IPS-11a (cell line): Measurements from ENCODE around the gene KIF23.

ENCODE experiments used
- H3K4me3 ChIP-seq: one replicate; pipeline ENCODE4 v1.5.1; 2013; ENCODE audit warnings: low read depth, low read length, control low read depth

Gene KIF23

DNA sequence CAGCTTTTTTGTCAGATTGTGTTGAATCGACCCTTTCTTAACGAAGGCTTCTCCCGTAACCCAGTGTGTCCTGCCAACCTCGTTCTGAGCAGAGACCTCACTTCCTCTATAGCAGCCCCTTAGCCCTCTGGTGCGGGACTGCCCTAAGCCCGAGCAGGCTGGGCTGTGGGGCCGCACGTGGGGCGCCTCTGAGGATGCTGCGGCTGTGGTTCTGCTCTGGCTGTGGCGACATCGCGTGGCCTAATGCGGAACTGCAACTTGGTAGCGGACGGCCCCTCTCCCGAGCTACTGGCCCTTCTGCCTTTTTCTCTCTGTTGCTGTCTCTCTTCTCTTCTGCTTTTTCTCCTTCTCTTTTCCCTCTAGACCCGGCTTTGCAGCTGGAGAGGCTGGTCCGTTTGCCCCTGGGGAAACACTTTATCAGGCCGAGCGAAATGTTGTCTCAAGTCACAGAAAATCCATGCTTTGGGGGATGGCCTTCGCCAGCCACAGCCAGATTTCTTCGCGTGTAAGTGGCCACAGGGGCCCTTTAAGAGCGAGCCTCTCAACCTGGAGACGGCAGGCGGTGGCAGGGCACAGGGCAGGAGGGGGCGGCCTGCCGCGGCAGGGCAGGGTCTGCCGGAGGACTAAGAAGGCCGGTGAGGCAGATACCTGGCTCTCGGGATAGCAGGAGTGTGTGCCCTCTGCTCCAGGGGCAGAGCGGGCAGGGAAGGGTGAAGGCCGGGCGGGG, 19.4 kb upstream of the KIF23 start:
- no peak overlapping the region for H3K4me3 ChIP-seq

DNA sequence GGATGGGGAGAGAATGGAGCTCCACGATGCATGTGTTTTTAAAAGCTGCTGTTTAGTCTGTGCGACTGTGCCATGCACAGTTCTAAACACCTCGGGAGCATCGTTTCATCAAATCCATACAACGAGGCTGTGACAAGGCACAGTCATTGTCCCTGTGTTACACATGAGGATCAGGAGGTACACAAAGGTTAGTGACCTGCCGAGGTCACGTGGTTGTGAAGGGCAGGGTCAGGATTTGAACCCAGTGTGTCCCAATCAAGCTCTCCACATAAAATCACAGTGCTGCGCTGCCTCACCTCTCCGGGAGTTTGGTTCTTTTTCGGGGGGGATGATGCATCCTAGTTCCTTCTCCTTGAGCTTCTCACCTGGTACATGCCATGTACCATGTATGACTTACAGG, 18.7 kb upstream of the KIF23 start:
- no peak overlapping the region for H3K4me3 ChIP-seq

DNA sequence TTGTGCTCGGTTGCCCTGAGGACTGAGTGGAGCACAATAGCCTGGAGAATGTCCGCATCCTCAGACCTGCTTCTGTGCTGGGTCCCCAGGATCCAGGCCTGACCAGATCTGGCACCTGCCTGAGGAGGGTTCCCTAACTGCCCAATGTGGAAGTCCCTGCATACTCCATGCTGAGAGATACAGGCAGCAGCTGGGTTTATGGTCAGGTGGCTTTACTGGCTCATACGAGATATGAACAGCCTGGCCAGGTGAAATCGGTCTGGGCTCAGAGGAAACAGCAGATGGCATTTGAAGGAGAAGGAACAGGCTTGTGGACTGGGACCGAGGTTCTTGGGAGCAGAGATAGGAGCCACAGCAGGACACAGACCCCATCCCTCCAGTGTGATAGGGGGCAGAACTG, 18.2 kb upstream of the KIF23 start:
- H3K4me3 ChIP-seq, result no peak overlapping the region

DNA sequence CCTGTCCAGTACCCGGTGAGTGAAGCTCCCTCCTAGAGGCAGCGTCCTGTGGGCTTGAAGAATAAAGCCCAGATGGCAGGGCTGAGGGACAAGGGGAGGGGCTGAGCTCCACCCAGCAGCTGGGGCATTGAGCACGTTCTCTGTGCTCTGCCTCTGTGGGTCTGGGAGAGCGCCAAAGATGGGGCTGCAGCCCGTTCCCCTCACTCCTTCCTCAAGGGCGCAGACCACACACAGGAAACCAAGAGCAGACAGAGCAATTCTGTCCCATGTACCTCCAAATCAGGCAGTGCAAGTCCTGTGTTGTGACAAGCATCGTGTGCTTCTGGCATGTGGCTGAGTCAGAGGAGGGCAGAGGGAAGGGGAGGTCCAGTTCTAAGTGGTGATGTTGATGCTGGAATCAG, 15.7 kb upstream of the KIF23 start:
- no peak overlapping the region for H3K4me3 ChIP-seq

DNA sequence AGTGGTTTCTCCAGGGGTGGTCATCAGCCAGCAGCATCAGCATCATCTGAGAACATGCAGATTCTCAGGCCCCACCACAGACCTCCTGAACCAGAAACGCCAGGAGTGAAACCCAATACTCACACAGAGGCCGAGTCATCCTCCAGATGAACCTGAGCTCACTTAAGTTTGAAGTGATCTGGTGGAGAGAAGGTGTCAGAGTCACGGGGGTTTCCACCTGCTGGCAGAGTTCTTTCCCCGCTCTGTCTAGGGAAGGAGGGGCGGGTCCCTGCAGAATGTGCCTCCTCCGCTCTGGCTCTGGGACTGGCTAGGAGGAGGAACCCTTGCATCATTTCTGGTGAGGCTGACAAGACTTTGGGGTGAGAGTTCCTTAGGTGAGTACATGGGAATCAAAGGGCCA, 13.3 kb upstream of the KIF23 start:
- H3K4me3 ChIP-seq, result no peak overlapping the region

DNA sequence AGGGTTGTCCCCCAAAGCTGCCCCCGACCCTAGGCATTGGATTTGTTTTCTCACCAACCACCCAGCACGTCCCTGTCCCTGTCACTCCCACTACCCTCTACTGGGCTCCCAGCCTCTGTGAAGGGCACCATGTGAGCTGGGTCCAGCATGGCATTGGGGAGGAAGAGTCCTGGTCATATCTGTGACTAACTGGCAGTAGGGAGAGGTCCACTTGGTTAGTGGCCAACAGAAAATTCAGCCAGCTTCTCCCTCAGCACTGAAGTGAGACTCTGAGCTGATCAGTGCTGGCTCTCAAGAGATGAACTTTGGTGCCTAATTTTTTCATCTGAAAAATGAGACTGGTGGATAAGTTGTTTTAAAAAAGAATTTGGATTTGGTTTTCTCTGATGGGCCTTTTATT, 11.3 kb upstream of the KIF23 start:
- H3K4me3 ChIP-seq, result no peak overlapping the region

DNA sequence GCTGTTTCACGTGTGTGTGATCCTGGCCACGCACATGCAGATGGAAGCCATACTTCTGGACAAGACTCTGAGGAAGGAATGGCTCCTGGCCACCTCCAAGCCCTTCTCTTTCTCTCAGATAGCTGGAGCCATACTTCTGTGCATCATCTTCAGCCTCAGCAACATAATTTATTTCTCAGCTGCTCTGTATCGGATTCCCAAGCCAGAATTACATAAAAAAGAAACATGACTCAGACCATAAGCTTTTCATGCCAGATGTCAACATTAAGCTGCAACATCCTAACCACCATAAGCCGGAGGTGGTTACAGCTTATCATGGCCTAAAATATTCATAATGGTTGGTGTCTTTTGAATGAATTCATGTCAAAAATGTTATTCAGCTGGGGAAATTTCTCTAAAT, 10.6 kb upstream of the KIF23 start:
- no peak overlapping the region for H3K4me3 ChIP-seq

DNA sequence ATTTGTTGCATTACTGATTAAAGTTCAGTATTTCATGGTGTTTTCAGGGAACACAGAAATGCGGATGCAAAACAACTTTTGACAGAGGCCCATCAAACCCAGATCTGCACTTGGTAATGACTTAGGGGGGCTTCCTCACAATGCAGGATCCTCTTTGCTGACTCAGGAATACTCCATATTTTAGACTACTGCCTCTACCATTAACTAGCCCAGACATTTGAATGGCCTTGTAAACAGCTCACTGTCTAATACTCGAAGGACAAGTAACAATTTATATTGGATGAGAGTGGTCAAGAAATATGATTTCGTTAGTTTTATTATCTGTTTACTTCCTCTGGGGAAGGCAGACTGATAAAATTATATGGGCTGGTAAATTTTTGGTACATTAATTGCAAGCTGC, 9.0 kb upstream of the KIF23 start:
- H3K4me3 ChIP-seq, result no peak overlapping the region

DNA sequence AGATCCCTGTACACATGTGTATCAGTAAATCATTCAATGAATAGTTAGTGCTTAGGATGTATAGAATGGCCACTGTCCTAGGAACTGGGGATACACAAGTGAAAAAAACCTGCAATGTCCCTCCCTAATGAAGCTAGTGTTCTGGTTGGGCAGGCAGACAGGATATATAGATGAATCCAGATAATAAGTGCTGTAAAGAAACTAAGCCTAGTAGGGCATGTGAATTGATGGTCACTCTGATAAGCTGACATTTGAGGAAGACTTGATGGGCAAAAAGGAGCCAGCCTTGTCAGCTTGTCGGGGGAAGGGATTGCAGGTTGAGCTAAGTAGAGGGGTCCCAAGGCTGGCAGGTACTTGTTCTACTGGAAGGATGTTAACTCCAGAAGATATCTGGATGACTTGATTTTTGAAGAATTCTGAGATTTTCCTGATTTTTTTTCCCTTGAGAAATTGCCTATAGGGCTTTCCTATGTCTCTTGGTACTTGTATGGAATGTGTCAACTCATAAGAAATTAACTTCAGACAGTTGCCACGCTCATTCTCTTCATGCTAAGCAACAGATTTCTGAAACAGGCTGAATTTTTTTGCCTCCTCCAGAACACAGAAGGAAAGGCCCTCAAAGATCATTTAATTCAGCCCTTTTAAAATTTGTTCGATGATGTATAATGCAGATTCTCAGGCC, 6.3 kb upstream of the KIF23 start:
- no peak overlapping the region for H3K4me3 ChIP-seq

DNA sequence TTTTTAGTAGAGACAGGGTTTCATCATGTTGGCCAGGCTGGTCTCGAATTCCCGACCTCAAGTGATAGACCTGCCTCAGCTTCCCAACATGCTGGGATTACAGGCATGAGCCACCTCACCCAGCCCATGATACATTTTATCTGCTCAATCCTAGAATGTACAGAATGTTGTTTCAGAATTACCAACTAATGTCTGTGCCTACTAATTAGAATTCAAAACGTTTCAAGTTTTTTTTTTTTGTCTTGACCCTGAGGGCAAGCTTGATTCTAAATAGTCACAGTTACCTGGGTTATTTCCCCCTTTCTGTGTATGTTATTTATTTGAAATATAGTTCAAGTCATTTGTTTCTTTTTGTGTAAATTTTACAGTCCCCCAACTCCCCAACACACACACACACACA, 5.3 kb upstream of the KIF23 start:
- H3K4me3 ChIP-seq, result no peak overlapping the region

DNA sequence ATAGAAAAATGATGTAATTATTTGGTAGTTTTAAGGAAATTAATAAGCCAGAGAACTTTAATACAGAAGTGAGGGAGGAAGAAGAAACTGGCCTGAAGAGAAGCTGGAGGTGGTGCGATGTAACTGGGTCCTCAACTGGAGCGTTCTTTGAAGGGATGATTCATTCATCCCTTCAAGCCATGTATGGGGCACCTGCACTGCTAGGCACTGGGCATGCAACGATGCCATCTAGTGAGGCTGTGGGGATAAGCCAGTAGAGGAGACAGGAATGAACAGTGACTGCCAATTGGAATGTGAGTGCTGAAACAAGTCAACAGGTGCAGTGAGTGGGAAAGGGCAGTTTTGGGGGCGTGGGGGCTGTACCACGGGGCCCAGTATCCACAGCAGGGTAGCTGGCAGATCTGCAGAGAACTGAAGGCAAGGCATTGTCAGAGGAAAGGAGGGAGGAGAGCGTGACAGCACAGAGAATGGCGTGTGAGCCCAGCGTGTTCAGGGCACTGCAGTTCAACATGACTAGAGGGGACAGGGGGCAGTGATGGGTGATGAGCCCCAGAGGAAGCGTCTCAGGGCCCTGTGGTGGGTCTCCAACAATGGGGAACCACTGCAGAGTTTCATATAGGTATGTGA, 3.8 kb upstream of the KIF23 start:
- no peak overlapping the region for H3K4me3 ChIP-seq

DNA sequence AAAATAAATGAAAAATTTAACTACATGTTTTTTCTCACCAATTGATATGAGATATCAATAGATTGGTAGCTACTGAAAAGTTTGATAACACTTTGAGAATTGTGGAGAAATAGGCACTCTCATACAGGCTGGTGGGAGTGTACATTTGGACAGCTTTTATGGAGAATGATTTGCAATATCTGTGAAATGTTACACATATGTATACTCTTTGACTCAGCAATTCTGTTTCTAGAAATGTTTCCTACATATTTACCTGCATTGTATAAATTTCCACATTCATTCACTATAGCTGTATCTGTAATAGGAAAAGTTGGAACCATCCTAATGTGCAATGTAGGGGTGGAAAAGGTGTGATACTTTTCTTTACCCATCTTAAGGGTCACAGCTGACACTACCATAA, 1.9 kb upstream of the KIF23 start:
- H3K4me3 ChIP-seq, result no peak overlapping the region

DNA sequence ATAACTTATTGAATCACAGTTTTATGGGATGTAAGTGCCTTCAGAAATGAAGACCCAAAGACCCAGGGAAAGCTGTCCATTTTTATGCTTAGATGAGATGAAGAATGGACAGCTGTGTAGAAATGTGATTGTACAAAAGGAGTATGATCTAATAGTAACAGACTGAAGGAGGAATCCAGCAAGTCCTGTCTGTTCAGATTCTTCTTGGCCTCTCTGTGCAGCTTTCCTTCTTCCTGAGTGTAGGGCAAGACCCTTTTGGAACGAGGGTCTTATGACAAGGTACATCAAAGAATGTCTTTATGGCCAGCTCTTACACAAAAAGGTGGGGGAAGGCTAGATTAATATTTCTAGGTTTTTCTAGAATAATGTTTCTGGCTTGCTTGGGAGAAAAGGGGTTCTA, 1.4 kb upstream of the KIF23 start:
- no peak overlapping the region for H3K4me3 ChIP-seq

DNA sequence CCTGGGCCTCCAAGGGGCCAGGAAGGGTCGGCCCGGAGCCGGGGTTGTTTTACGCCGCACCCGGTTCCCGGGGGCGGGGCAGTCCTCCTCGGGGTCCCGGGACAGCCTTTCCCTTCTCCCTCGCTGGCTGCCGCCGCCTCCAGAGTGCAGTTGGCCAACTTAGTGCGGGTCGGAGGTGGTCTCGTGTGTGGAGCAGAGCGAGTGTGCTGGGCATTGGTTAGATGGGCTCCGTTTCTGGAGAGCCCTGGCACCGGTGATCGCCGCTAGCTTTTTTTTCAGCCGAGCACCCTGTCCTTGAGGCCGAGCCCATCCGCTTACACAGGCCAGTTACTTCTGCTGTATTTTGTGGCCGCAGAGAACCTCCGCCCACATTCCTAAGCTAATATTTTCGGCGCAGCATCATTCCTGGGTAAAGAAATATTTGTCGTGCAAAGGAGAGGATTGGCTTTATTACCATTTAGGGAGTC, 585 bp downstream of the KIF23 start:
- H3K4me3 ChIP-seq, result peak overlapping the region; percentile 92

DNA sequence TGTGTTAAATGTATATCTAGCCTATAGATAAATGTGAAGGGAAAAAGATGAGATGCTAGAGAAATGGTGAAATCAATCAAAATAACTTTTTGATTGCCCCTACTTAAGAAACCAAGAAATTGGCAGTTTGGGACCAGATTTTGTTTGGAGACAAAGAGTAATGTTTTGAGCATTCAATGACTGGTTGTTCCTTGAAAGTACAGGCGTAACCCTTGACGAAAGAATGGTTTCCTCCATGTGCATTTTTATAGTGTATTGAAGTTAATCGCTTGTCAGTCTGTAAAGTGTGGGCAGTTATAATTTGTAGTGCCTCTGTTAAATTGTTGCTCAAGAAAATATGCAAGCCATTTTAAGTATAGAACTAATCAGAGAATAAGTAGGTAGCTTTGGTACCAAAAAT, 1.2 kb downstream of the KIF23 start:
- peak overlapping the region; percentile 92 for H3K4me3 ChIP-seq

DNA sequence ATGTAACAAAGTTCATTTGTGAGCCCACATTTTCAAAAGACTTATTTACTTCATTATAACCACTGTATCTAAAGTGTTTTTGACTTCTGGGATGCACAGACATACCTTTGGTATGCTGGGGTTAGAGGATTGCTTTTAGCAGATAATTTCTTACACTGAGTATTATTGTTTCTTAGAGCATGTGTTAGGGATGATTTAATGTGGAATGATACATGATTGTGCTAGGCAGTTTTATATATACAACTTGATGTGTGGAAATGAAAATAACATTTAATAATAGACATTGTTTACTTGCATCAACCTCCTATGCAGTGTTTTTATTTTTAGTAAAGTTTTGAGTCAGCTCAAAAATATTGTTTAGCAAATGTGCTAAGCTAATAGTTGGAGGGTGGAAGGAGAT, 3.4 kb downstream of the KIF23 start:
- no peak overlapping the region for H3K4me3 ChIP-seq

DNA sequence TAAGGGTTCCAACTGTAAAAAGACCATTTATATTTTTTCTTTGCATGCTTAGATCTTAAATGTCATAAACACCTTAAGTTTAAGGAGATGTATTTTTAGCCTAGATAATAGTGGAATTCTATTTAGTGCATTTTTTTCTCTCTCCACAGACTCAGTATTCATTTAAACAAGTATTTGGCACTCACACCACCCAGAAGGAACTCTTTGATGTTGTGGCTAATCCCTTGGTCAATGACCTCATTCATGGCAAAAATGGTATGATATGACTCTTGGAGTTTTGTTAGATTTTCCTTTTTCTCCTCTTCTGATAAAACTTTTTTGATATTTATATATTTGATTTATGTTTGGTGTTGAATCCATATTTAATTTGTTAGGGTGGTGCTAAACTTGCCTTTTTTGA, 7.3 kb downstream of the KIF23 start:
- no peak overlapping the region for H3K4me3 ChIP-seq

DNA sequence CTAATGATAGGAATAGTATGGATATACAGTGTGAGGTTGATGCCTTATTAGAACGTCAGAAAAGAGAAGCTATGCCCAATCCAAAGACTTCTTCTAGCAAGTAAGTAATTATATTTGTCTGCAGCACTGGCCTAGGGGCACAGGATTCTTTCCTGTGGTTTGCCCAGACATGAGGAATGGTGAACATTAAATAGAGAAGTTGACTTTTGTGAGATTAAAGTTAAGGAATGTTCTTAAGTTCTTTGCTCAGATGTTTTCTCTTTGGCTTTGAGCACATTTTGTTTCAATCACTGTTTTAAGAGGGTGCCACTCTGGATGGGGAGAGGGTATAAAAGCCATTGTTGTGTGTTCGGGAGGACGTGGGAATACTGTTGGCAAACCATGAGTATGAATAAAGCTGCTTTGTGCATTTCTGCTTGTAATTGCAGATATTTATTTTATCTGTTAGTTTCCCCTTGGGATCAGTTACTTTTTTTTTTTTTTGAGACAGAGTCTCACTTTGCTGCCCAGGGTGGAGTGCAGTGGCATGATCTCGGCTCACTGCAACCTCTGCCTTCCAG, 8.3 kb downstream of the KIF23 start:
- no peak overlapping the region for H3K4me3 ChIP-seq

DNA sequence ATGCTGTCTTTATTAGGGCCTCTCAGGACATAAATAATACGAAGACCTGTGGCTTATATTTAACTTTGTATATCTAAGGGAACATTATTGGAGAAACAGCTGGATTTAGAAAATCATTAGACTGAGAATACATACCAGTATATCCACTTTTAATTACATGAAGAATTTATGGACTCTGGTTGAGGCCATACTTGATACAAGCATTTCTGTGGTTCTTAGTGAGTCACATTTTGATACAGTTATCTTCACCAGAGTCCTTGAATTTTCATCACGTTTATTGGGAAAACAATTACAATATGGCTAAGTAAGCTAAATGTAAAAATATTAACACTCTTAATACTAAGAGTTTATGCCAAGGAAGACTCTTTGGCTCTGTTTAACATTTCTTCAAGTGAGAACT, 9.9 kb downstream of the KIF23 start:
- no peak overlapping the region for H3K4me3 ChIP-seq

DNA sequence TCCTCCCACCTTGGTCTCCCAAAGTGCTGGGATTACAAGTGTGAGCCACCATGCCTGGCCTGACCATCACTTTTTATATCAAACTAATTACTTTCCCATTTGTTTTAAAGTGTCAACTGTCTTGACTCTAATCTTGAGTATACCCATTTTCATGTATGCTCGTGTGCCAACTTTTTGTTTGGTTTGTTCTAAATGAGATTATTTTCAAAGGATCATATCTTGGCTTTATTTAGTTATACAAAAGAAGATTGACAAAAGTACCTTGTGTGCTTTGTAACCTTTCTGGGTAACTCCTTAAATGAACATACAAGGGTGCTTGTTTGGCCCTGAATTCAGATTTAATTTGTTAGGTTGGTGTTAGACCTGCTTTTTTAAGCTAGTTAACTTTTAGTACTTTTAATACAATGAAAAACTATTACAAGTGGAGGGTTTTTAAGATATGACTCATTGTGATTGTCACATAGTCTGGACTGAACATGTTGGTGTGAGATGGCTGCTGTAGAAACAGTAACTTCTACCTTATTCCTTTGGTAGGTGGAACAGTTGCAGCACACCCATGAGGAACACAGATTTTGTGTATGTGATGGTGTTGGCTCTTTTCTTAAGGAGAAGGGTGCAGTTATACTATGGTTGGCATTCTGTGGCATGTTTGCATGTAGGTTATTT, 10.7 kb downstream of the KIF23 start:
- no peak overlapping the region for H3K4me3 ChIP-seq

DNA sequence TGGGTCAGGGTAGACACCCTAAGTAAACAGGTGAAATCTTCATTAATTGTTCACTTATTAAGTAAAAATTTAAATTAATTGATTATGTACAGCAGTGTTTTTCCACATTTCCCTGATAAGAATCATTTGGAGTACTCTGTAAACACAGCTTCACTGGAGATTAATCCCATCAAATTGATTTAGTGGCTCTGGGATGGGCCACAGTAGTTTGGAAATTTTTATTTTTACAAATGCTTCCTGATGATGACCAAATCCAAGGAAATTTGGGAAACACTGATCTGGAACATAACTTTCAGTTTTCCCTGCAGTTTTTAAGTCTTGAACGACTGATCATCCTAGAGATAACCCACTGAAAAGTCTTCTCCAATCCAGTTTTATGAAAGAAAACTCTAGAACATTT, 19.7 kb downstream of the KIF23 start:
- no peak overlapping the region for H3K4me3 ChIP-seq
